BJ (cell line): ENCODE results near the gene SUB1. TPM values are rescaled to one million over a fixed set of nuclear protein-coding genes. Genes with fewer than 3 reads are reported as not detected.

Experiments
- CTCF ChIA-PET: fragments of 350-600 bp; formaldehyde crosslinking; extraction: SDS; loops from one replicate; lab custom pipeline; 2021; ENCODE audit warnings: antibody characterized with exemption, inconsistent platforms; lab: Yijun Ruan, JAX
- POLR2A ChIA-PET: fragments of 300-600 bp; sonication (Branson Sonifier 250); formaldehyde crosslinking; extraction: SDS; loops from one replicate; lab custom pipeline; 2021; ENCODE audit warnings: antibody characterized with exemption; lab: Charles Lee
- DNase-seq: peaks from one replicate; pipeline ENCODE4 v3.0.0-alpha.2; 2011; ENCODE audit warnings: low read depth
- H3K27me3 ChIP-seq: 2 replicates; pipeline ENCODE4 v1.6.0; 2011; ENCODE audit warnings: low read length; ENCODE audit not compliant: control insufficient read depth, insufficient read depth
- H3K36me3 ChIP-seq: 2 replicates; pipeline ENCODE4 v1.5.1; 2011; ENCODE audit warnings: low read length; ENCODE audit not compliant: control insufficient read depth, insufficient read depth
- H3K4me3 ChIP-seq: 2 replicates; pipeline ENCODE4 v1.5.1; 2011; ENCODE audit warnings: low read depth, mild to moderate bottlenecking, control low read depth, low read length
- CTCF ChIP-seq: IDR thresholded peaks from 2 replicates; pipeline ENCODE4 v1.5.1; 2011; ENCODE audit warnings: low read depth, mild to moderate bottlenecking, control low read depth, inconsistent platforms, low read length, moderate library complexity; ENCODE audit not compliant: insufficient read depth
- polyA plus RNA-seq: library from polyadenylated mRNA; depleted of rRNA; stranded (reverse); fragments of >200 nt; gene quantifications from 2 replicates; pipeline ENCODE4 v1.2.3, GENCODE V29; 2011

The SUB1 gene
- polyA plus RNA-seq, 1 experiment: 46.8 TPM

- Histone ChIP-seq H3K4me3 (no peak overlapping the region), H3K27me3 (no peaks in the 10 kb centered on the region), H3K36me3 (peaks cover 3% of the 10 kb centered on the region)
- TF ChIP-seq CTCF: no peak
- CTCF ChIA-PET: interaction anchor here (2.6 kb wide), 1 partner anchor 10 kb away, joined by 7 read pairs; no protein-coding TSS in a partner anchor
- no peak for DNase-seq
- POLR2A ChIA-PET: no interaction called here
Measured at GRCh38 chr5:32601623-32602295, 16.4 kb downstream of the SUB1 start.

- H3K36me3 ChIP-seq: peaks cover 3% of the 10 kb centered on the region
- POLR2A ChIA-PET: no interaction called here
- no peak for TF ChIP-seq CTCF
- no peak overlapping the region for H3K4me3 ChIP-seq
- H3K27me3 ChIP-seq: no peaks in the 10 kb centered on the region
- no peak for DNase-seq
- CTCF ChIA-PET: no interaction called here
Measured at GRCh38 chr5:32602906-32603305, 17.5 kb downstream of the SUB1 start.

DNA sequence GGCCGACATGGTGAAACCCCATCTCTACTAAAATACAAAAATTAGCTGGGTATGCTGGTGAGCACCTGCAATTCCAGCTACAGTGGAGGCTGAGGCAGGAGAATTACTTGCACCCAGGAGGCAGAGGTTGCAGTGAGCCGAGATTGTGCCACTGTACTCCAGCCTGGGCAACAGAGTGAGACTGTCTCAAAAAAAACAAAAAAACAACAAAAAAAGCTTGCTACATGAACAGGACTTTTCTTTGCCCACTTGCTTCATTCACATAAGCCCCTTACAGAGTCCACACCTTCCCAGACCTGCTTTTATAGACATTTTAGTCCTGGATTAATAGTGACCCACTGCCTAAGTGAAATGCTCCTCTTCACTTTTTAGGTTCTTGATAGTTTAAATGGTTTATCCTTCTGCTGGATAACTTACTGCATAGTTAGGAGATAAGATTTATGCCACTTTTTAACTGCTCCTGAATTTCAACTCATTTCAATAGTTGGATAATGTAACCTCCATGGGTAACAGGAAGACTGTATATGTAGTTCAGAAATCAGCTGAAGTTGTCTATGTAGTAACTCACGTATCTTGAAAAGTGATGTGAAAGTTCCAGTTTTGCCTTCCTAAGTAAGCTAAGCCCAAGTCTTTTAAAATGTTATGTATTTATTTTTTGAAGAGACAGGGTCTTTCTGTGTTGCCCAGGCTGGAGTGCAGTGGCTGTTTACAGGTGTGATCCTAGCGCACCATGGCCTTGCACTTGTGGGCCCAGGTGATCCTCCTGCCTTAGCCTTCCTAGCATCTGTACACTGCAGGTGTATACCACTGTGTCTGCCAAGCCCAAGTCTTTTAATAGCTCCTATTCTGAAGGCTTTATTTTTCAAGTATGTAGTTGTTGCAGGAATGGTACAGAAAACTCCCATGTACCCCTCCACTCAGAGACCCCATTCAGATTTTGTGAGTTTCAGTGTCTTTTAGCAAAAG lies 19.7 kb downstream of the SUB1 start:
- TF ChIP-seq CTCF: no peak
- H3K4me3 ChIP-seq: no peak overlapping the region
- ChIA-PET CTCF (interaction anchor here (1.1 to 1.6 kb wide), 2 partner anchors 9 to 116 kb away, joined by 3 to 9 read pairs; no protein-coding TSS in a partner anchor), POLR2A (no interaction called here)
- DNase-seq: no peak
- H3K27me3 ChIP-seq: no peaks in the 10 kb centered on the region
- peaks cover 3% of the 10 kb centered on the region for H3K36me3 ChIP-seq

DNA sequence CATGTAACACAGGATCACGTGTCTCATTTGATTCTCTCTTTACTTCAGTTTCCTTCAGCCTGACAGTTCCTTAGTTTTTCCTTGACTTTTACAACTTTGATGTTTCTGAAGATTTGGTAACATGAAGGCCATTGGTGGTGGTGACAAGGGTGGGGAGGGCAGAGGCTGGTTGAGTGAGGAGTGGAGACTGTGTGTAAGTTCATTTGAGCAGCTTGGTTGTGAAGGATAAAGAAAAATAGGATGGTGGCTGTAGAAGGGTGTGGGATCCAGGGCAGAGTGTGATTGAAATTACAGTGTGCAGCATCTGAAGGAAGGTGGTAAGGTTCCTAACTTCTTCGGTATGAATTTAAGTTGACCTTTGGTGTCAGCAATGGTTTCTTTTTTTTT lies 20.4 kb downstream of the SUB1 start:
- H3K36me3 ChIP-seq: peaks cover 3% of the 10 kb centered on the region
- ChIA-PET POLR2A (no interaction called here), CTCF (interaction anchor here (1.6 kb wide), 1 partner anchor 116 kb away, joined by 9 read pairs; no protein-coding TSS in a partner anchor)
- no peak for TF ChIP-seq CTCF
- no peak overlapping the region for H3K4me3 ChIP-seq
- DNase-seq: no peak
- H3K27me3 ChIP-seq: no peaks in the 10 kb centered on the region
